HG03064 (cell line): ENCODE measurements around the gene CDK8.
"Not testable (repeated sequence)": the region's sequence is repeated elsewhere in the genome, so short reads cannot be mapped to it uniquely, and the experiment has no call there.

Source experiments
- ATAC-seq: cut with Tn5 transposase; IDR thresholded peaks from one replicate; pipeline ENCODE4 v1.9.1; 2021; ENCODE audit warnings: low read depth; ENCODE audit not compliant: unreplicated experiment

Gene CDK8

DNA sequence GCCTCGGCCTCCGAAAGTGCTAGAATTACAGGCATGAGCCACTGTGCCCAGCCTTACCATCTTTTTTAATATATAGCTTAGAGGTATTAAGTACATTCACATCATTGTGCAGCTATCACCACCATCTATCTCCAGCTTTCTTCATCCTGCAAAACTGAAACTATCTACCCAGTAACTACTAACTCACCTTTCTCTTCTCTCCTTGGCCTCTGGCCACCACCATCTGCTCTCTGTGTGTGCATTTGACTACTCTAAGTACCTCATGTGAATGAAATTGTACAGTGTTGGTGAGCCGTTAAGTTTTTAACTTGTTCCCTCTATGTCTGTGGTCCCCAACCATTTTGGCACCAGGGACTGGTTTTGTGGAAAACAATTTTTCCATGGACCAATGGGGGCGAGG, 56.1 kb downstream of the CDK8 start:
- ATAC-seq = no peak

DNA sequence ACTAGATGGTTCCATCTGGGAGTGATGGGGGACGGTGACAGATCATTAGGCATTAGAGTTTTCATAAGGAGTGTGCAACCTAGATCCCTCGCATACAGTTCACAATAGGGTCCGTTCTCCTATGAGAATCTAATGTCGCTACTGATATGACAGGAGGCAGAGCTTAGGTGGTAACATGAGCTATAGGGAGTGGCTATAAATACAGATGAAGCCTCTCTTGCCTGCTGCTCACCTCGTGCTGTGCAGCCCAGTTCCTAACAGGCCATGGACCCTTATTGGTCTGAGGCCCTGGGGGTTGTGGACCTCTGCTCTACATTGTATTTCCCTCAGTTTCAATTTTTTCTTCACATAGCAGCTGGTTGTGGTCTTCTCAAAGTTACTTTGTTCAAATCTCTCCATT, 56.5 kb downstream of the CDK8 start:
- ATAC-seq = no peak

DNA sequence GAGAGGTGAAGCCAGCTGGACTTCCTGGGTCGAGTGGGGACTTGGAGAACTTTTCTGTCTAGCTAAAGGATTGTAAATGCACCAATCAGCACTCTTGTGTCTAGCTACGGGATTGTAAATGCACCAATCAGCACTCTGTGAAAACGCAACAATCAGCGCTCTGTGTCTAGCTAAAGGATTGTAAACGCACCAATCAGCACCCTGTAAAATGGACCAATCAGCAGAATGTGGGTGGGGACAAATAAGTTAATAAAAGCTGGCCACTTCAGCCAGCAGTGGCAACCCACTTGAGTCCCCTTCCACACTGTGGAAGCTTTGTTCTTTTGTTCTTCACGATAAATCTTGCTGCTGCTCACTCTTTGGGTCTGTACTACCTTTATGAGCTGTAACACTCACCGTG, 58.1 kb downstream of the CDK8 start:
- not testable (repeated sequence) for ATAC-seq

DNA sequence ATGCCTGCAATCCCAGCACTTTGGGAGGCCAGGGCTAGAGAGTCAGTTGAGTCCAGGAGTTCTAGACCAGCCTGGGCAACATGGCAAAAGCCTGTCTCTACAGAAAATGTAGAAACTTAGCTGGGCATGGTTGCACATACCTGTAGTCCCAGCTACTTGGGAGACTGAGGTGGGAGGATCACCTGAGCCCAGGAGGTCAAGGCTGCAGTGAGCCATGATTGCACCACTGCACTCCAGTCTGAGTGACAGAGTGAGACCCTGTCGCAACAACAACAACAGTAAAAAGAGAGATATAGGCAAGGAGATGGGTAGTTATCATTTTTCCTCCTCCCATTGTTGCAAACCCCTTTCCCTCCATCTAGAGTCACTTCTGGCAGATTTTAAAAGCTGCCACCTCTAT, 62.2 kb downstream of the CDK8 start:
- not testable (repeated sequence) for ATAC-seq

DNA sequence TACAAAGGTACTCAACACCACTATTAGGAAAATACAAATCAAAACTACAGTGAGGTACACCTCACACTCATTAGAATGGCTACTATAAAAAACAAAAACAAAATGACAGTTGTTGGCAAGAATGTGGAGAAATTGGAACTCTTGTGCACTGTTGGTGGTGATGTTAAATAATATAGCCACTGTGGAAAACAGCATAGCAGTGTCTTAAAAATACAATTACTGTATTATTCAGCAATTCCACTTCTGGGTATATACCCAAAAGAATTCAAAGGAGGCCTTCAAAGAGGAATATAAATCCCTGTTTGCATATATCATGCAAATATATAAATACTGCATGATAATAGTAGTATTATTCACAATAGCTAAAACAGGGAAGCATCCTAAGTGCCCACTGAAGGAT, 66.8 kb downstream of the CDK8 start:
- no peak for ATAC-seq

DNA sequence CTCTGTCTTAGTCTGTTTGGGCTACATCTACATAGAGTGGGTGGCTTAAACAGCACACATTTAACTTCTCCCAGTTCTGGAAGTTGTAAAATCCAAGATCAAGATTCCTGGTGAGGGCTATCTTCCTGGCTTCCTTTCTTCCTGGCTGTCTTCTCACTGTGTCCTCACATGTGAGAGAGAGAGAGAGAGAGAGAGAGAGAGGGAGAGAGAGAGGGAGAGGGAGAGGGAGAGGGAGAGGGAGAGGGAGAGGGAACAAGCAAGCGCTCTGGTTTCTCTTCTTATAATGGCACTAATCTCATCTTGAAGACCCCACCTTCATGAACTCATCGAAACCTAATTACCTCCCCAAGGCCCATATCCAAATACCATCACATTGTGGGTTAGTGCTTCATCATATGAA, 69.2 kb downstream of the CDK8 start:
- ATAC-seq = no peak

DNA sequence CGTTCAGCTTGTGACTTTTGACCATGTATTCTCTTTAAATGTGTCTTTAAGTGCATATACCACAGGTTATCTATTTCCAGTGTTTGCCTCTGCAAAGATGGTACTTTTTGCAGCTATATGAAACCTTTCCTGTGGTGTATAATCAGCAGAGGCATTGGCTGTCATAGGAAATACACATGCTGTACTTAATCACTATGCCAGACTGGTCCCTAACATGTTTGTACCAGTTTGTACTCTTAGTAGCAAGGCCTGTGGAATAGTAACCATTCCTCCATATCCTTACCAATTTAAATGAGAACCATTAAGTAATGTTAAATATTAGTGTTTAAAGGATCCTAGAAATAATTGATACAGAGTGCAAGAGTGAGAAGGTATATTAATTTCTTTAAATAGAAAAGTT, 69.8 kb downstream of the CDK8 start:
- no peak for ATAC-seq

DNA sequence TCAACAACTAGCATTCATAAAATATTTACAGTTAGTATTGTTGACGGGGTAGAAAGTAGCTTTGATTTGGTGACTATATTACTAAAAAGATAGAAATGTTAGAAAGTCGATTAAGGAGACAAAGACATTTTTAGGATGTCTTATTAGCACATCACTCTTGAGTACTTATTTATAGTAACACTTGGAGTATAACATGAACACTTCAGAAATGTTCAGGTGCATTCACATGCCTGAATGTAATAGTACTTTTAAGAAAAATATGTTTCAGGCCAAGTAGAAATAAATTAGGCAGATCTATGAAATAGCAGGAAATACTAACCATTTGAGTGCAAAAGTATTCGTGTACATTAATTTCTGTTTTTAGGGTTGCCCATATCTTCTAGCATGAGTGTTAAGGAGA, 70.4 kb downstream of the CDK8 start:
- no peak for ATAC-seq

DNA sequence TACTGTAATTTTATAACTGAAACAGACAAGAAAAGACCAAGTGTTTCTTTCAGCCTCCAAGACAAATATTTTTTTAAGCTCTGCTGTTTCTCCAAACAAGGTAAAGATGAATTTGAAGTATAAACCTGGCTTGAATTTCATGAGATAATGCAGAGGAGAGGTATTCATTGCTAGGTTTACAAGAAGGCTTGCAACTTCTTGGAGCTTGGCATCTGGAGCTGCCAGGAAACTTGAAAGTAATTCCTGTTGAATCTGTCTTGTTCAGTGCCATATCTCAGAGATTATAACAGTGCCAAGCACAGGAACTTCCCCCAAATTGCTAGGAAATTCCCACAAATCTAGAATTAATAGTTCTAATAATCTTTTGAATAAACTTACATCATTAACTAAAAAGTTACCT, 70.9 kb downstream of the CDK8 start:
- ATAC-seq = no peak

DNA sequence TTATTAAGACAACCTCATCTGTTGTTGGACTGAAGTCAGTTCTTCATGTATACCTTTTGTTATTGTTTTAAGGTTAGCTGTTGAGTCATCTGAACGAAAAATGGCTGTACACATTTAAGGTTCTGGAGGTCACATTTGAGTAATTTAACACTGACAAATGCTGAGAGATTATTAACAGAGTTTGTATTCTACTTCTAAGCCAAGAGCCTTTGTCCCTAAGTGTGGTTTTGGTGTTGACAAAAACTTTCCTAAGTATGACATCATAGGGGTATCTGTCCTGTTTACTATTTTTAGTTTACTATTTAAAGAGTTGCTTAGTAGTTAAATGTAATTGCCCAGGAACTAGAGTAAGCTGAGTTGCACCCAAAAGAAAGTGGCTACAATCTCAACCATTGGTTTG, 71.9 kb downstream of the CDK8 start:
- peak; percentile 75 for ATAC-seq

DNA sequence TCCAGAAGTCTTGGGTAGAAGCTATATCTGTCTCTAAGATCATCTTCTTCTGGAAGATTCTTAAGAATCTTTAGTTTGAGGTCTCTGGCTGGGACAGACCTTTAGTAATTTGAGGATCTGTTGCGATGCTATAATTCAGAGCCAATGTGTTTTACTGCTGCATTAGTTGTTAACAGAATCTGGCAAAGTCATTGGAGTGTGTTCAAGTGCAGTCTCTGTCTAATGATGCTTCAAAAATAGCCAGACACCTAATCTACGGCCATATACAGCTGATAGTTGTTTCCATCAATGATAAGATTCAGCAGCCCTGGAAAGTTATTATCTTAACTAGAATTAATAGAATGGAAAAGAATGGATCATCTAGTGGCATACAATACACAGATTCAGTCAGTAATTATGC, 72.6 kb downstream of the CDK8 start:
- no peak for ATAC-seq

DNA sequence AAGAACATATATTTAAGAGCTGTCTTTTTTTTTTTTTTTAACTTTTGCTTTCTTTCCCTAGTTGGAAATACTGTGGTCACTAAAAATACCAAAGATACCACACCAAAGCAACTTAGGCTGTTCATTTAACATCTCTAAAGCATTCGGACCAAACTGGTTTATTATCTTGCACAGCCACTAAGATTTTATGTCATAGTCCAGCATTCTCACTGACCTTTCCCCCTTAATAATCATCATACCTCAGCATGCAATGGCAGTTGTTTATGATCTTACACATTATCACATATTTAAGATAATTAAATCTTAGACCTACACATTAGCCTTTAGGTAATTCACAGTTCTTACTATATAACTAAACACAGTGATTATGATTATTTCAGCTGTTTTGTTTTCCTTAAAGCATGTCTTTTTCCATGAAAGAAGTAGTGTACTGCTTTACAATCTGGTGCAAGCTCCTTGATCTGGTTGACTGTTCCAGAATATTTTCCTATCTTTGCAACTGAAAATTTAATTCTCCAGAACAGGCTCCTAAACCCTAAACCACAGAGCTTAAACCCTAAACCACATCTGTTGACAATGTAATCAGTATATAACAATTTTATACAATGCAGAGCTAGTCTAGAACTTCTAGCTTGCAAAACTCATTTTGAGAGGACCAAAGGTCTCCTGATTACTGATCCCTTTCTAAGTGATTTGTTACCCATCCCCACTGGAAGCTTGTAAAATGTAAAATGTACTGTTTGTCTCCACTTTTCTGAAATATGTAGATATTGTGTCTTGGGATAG, 74.2 kb downstream of the CDK8 start:
- no peak for ATAC-seq

DNA sequence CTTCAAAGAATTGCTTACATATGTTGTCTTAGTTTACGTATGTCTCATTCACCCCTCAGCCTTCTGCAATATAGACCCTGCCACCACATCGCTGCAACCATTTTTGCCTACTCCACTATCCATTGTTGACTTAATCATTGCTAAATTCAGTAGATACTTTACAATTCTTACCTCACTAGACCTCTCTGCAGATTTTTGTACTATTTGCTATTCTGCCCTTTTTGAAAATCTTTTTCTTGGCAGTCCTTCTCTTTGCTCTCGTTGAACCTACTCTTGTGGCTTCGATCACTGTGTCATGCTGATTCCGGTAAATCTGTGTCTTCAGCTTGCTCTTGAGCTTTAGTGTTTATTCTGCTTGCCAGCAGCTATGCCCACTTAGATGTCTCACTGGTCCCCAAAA, 81.2 kb downstream of the CDK8 start:
- no peak for ATAC-seq

DNA sequence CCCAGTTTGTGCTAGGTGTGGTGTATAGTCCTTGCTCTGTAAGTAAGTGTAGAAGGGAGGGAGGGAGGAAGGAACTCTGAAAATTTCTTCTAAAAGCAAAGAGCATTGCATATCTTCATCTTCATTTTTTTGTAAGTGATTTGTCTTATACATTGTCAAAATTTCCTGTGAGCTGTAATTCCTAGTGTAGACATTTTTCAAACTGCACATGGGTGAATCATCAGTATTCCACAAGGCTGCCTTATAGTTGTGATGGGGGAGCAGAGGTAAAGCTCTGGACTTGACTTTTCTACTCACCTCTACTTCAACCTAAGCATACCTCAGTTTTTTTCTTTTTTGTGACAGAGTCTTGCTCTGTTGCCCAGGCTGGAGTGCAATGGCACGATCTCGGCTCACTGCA, 86.9 kb downstream of the CDK8 start:
- ATAC-seq = no peak

DNA sequence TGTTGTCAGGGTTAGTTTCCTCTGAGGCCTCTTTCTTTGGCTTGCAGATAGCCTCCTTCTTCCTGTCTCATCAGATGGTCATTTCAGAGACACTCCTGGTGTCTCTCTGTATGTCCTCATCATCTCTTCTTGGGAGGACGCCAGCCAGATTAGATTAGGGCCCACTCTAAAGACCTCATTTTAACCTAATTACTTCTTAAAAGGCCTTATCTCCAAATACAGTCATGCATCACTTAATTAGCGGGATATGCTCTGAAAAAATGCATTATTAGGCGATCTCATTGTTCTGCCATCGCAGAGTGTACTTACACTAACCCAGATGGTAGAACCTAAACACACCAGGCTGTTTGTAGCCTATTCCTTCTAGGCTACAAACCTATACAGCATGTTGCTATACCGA, 89.0 kb downstream of the CDK8 start:
- ATAC-seq = no peak

DNA sequence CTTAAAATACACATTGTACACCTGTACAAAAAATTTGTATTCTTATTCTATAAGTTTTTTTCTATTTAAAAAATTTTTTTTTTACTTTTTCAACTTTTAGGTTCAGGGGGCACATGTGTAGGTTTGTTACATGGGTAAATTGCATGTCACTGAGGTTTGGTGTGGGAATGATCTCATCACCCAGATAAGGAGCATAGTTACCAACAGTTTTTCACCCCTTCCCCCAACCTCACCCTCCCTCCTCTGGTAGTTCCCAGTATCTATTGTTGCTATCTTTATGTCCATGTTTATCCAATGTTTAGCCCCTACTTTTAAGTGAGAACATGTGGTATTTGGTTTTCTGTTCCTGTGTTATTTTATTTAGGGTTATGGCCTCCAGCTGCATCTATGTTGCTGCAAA, 89.9 kb downstream of the CDK8 start:
- ATAC-seq = no peak

DNA sequence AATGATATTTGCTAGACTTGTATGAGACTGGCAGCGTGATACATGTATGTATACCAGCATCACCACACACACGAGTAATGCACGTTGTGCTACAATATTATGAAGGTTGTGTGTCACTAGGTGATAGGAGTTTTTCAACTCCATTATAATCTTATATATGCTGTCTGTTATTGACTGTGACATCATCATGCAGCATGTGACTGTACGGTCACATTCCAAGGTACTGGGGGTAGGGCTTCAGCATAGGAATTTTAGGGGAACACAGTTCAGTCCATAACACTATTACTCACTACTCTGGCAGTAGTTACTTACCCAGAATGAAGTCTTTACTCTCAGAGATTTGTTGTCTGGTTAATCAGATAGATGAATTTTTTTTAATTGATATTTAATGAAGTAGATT, 91.1 kb downstream of the CDK8 start:
- ATAC-seq = no peak

DNA sequence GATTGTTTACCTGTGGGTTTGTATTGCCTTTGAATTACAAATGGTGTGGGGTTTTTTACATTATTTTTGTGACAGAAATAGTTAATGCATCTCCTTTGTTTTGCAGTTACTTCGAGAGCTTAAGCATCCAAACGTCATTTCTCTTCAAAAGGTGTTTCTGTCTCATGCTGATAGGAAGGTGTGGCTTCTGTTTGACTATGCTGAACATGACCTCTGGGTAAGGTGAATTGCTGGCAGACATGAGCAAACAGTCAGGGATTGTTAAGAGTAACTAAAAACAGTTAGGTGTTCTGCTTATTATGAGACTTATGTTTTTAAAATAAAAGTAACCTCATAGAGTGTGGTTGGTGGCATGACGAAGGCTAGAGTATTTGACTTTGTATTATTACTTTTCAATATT, 95.0 kb downstream of the CDK8 start:
- ATAC-seq = no peak

DNA sequence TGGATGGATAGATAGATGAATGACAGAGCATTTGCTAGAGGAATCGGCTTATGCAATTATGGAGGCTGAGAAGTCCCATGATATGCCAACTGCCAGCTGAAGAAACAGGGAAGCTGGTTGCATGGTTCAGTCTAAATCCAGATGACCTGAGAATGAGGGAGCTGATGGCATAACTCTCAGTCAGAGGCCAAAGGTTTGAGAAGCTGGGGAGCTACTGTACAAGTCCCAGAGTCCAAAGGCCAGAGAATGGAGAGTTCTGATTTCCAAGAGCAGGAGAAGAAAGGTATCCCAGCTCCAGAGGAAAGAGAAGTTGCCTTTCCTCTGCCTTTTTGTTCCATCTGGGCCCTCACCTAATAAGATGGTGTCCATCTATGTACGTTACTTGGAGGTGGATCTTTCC, 108.3 kb downstream of the CDK8 start:
- no peak for ATAC-seq

DNA sequence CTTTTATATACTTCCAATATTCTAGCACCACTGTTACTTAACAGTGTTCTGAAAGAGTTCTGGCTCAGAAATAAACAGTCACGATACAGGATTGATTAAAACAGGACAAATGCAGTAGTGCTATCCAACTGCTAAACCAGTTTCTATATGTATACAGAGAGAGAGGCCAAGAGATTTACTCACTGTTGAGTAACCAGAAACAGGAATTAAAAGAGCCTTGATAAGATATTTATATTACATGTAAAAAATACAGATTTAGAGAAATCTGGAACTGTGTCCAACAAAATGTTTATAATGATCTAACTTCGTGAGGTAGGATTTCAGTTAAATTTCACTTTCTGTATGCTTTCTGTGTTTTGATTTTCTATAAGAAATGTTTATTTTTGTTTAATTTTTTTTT, 116.6 kb downstream of the CDK8 start:
- ATAC-seq = no peak

DNA sequence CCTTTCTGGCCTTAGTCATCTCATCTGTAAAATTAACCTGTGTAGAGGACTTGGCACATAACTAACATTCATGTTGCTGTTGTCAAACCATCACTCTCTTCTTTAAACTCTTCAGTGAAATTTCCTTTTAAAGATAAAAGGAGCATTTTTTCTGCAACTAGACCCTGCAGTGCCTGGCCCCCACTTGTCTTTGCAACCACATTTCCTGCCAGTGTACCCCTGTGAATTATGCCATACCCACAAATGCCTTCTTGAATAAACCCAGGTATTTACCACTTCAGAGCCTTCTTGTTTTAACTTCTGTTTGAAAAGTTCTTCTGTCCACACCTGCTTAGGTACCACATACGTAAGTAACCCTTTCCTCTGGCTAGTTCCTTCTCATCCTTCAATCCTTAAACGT, 118.8 kb downstream of the CDK8 start:
- no peak for ATAC-seq

DNA sequence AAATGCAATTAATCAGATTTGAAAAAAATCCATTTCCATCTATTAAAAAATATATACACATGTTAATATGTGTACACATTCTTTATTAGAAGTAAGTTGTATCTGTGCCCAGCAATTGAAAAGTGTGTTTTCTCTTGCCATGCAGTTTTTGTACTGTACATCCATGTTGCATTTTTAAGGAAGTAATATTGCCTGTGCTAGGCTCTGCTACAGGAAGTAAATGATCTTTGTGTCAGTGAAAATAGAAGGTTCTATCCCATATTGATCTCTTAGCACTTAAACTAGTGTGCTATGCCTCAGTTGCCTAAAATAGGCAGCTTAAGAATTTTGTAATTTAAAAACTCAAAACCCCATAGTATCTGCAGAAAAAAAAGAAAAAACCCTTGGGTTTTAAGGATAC, 122.5 kb downstream of the CDK8 start:
- ATAC-seq = no peak

DNA sequence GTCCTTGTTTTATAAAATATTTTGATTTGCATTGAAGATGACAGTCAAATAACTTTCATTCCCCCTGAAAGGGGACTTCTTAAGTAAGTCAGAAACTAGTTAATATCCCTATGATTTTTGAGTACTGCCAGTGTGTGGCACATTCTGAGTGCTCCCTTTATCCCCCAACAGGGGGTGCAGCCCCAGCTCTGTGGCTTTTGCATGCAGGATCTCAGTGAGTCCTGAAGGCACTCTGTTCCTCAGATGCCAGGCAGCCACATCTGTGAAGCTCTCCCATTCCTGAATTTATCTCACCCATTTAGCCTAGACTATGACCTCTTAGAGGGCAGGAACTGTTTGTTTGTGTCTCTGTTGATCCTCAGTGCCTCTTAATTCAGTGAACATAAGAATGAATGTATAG, 123.1 kb downstream of the CDK8 start:
- ATAC-seq = no peak
